GM18873 (cell line): ENCODE results near the gene TPTE2.
"Not testable (repeated sequence)": the region's sequence is repeated elsewhere in the genome, so short reads cannot be mapped to it uniquely, and the experiment has no call there.

Experiments used
- ATAC-seq: cut with Tn5 transposase; IDR thresholded peaks from one replicate; pipeline ENCODE4 v1.9.1; 2021; ENCODE audit warnings: mild to moderate bottlenecking, moderate library complexity, moderate number of reproducible peaks; ENCODE audit not compliant: unreplicated experiment, low FRiP score

The TPTE2 gene

DNA sequence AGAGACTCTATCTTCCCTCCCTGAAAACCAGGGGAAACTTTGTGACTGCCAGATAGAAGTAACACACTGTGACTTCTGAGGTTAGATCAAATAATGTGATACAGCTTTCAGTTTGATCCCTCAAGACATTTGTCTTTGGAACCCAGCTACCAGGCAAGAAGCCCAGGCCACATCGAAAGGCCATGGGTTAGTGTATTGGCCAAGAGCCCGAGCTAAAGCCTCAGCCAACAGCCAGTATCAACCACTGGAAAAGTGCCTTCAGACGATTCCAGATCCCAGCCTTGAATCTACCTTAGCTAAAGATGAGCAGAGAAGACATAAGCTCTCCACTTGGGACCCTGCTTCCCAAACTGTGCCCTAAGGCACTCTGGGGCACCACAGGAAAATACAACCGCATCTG is 10.9 kb upstream of the TPTE2 start:
- no peak for ATAC-seq

DNA sequence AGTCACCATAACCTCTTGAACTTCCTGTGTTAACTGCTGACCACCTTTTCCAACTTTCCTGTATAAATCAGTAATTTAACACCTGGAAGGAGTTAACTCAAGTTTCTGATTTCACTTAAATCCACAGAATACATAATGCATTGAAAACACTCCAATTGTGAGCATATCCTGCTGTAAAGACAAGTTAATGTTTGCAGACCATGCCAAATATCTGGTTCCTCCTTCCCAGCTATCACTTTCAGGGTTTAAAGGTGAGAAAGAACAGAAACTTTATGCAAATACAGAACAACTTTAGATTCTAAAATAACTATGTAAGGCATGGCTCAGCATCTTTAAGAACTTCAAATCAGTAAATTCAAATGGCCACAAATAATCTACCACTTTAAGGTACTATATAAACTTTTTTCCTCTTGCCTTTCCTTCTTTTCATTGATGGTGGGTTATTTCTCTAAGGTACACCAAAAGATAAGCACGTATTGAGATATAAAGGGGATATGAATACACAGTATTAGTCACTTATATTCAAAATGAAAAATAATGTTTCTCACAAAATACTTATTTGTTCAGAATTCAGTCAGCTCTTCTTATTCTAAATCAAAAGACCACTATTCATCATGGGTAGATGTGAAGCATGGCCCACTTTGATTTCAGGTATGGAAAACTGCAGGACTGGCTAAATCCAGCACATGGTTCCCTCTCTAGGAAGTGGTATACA is 6.6 kb upstream of the TPTE2 start:
- ATAC-seq, result peak; percentile 72

DNA sequence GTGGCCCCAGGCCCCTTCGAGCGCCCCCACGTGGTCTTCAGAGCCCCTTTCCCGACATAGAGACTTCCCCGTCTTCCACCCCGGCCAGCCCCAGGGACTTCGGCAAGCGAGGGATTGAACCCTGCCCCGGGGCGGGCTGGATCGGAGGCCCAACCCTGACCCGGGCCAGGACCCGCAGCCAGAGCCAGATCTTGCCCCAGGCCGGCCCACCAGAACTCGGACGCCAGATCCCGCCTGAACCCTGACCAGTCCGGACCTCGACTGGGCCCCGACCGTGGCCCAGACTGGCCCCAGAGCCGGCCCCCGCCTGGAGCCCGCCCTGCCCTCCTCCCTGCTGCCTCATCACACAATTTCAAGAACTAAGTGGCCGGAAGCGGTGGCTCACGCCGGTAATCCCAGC is 253 bp upstream of the TPTE2 start:
- ATAC-seq, result no peak

DNA sequence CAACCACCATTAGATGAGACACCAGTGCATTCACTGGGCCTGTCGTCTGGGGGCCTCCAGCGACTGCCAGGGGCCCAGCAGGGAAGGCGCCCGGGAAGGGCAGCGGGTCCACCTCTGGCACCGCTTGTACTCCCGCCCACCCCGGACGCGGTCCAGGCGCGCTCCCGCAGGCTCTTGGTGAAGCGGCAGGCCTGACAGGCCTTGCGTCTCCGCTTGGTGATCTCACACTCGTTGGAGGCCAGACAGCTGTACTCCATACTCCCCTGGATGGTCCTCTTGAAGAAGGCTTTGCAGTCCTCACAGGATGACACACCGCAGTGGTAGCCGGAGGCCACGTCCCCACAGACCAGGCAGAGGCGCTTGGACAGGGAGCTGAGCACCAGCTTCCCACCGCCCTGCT is 660 bp downstream of the TPTE2 start:
- not testable (repeated sequence) for ATAC-seq

- ATAC-seq, result not testable (repeated sequence)
Measured at GRCh38 chr13:19559739-19560138, 1.6 kb downstream of the TPTE2 start.

- ATAC-seq, result not testable (repeated sequence)
Measured at GRCh38 chr13:19557287-19557686, 4.0 kb downstream of the TPTE2 start.

DNA sequence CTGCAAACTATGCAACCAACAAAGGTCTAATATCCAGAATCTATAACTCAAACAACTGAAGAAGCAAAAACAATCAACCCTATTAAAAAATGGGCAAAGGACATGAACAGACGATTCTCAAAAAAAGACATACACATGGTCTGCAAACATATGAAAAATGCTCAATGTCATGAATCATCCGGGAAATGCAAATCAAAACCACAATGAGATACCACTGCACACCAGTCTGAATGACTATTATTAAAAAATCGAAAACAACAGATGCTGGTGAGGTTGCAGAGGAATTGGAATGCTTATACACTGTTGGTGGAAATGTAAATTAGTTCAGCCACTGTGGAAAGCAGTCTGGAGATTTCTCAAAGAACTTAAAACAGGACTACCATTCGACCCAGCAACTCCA is 12.1 kb downstream of the TPTE2 start:
- not testable (repeated sequence) for ATAC-seq

DNA sequence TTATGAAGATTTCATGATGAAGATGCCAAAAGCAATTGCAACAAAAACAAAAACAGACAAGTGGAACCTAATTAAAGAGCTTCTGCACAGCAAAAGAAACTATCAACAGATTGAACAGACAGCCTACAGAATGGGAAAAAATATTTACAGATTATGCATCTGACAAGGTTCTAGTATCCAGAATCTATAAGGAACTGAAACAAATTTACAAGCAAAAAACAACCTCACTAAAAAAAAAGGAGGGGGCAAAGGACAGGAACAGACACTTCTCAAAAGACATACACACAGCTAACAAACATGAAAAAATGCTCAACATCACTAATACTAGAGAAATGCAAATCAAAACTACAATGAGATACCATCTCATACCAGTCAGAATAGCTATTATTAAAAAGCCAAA is 35.7 kb downstream of the TPTE2 start:
- ATAC-seq, result not testable (repeated sequence)

GRCh38 chr13:19519049-19519448 is 42.3 kb downstream of the TPTE2 start:
- ATAC-seq, result no peak

- not testable (repeated sequence) for ATAC-seq
Measured at GRCh38 chr13:19507623-19508022, 53.7 kb downstream of the TPTE2 start.

GRCh38 chr13:19460126-19460525 is 101.2 kb downstream of the TPTE2 start:
- ATAC-seq, result not testable (repeated sequence)

DNA sequence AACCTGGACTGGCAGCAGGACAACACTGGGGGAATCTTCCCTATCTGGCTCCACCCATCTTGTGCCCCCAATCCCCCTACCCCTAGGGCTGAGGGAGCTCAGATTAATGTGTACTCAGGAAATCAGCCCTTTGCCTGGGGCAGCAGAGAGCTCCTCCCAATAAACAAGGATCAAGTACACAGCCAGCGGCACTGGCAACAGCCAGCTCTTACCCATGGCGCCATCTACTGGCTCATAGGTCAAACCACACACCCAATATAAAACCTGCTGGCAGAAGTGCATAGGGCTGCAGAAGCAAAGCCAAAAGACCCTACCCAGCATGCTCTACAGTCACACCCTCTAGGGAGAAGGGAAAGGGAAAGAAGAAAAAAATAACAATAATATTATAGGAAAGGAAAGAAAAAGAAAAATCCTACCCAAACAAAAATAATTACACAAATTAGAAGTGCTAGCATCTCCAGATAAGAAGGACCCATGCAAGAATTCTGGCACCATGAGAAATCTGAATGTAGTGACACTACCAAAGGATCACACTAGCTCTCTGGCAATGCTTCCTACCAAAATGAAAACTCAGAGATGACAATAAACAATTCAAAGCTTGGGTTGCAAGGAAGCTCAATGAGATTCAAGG is 122.2 kb downstream of the TPTE2 start:
- ATAC-seq, result not testable (repeated sequence)

GRCh38 chr13:19437780-19438179 is 123.6 kb downstream of the TPTE2 start:
- ATAC-seq, result not testable (repeated sequence)

GRCh38 chr13:19422236-19422635 is 139.1 kb downstream of the TPTE2 start:
- not testable (repeated sequence) for ATAC-seq

DNA sequence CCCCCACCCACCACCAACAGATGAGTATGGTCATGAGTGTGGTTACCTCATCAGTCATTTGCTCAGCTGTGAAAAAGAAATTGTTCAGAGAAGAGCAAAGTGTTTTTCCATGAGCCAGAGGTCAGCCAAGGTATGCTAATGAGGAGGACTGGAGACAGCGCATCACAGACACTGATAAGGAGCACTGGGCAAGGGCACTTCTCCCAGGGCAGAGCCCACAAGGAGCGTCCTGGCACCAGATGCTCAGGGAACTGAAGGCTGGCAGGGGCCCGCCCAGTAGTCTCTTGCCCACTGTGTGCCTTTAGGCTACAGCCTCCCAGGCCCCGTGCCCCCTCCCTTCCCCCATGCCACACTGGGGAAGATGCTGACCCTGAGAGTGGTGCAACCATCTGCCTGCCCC is 148.8 kb downstream of the TPTE2 start:
- not testable (repeated sequence) for ATAC-seq

DNA sequence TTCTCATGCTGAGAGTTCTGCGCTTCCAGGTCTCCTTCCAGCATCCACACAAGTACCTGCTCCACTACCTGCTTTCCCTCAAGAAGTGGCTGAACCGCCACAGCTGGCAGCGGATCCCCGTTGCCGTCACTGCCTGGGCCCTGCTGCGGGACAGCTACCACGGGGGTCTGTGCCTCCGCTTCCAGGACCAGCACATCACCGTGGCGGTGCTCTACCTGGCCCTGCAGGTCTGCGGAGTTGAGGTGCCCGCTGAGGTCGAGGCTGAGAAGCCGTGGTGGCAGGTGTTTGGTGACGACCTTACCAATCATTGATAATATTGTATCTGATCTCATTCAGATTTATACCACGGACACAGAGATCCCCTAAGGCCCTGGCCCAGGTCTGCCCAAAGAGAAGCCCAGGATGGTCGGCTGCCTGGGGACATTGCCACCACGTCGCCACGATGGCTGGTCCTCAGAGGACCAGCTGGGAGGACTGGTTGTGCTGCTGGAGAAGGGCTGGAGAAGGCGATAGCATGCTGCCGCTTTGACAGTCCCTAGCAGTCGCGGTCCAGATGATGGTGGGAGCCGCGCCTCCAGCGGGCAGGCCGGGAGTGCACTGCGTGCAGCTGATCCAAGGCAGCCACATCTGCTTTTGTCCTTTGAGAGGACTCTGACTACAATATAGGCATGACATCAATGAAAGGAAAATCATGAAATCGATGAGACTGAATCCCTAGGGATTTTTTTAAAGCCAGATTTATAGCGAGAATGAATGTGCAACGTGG is 178.4 kb downstream of the TPTE2 start:
- ATAC-seq, result not testable (repeated sequence)

- ATAC-seq, result no peak
Measured at GRCh38 chr13:19382111-19382510, 179.2 kb downstream of the TPTE2 start.
